Activated CD4-positive, alpha-beta memory T cell treated with anti-CD3 and anti-CD28 coated beads, Interleukin-2, amount 10 ng/mL, durations not matched to agents 7 days and 5 days (primary cell): ENCODE data around the gene CTR9. TPM values are rescaled to one million over a fixed set of nuclear protein-coding genes. Genes with fewer than 3 reads are reported as not detected.
A peak's percentile ranks its signal among the peaks of the same experiment; 100 is the strongest.

Experiments
- CTCF ChIA-PET: fragments of 350-600 bp; sonication (Branson Sonifier 250); formaldehyde crosslinking; loops from one replicate; lab custom pipeline; 2021; ENCODE audit warnings: antibody characterized with exemption, inconsistent platforms; lab: Charles Lee
- POLR2A ChIA-PET: fragments of 350-600 bp; sonication (Branson Sonifier 250); formaldehyde crosslinking; loops from one replicate; lab custom pipeline; 2021; ENCODE audit warnings: antibody characterized with exemption; lab: Charles Lee
- DNase-seq: peaks from one replicate; pipeline ENCODE4 v3.0.0-alpha.2; 2020
- H3K27ac Mint-ChIP-seq: one replicate; pipeline ENCODE4 v1.8.0; 2021; ENCODE audit warnings: mild to moderate bottlenecking, mixed read lengths
- H3K27me3 Mint-ChIP-seq: one replicate; pipeline ENCODE4 v1.8.0; 2021; ENCODE audit warnings: mixed read lengths
- H3K36me3 Mint-ChIP-seq: one replicate; pipeline ENCODE4 v1.8.0; 2021; ENCODE audit warnings: low read depth, mixed read lengths
- H3K4me1 Mint-ChIP-seq: one replicate; pipeline ENCODE4 v1.8.0; 2021; ENCODE audit warnings: mixed read lengths
- H3K4me3 Mint-ChIP-seq: one replicate; pipeline ENCODE4 v1.8.0; 2021; ENCODE audit warnings: mild to moderate bottlenecking, mixed read lengths
- H3K9me3 Mint-ChIP-seq: one replicate; pipeline ENCODE4 v1.8.0; 2021; ENCODE audit warnings: mixed read lengths
- total RNA-seq, 2 experiments: library from RNA; stranded (reverse); gene quantifications; one replicate each; pipeline ENCODE4 v1.2.3, GENCODE V29; 2021

Gene CTR9
- total RNA-seq, 2 experiments from 2014 or later, result 48.4 to 54.5 TPM

- Mint-ChIP-seq H3K27ac (no peak overlapping the region), H3K9me3 (no peaks in the 10 kb centered on the region), H3K27me3 (no peaks in the 10 kb centered on the region), H3K36me3 (peaks cover 10% of the 10 kb centered on the region), H3K4me3 (no peak overlapping the region), H3K4me1 (peaks cover 43% of the 10 kb centered on the region)
- DNase-seq, result no peak
- ChIA-PET CTCF (no interaction called here), POLR2A (interaction anchor here (4.4 kb wide), 1 partner anchor 59 kb away, joined by 29 read pairs; the partner anchor contains the start of gene EIF4G2)
These were observed 1.6 kb upstream of the CTR9 start for GRCh38 chr11:10749476-10749875.

- no peaks in the 10 kb centered on the region for H3K27me3 Mint-ChIP-seq
- POLR2A ChIA-PET, result interaction anchor here (0.8 to 4.4 kb wide), 9 partner anchors 9 to 1090 kb away, joined by 3 to 29 read pairs (median 4); partner anchors contain the start of genes EIF4G2 and RNF141
- DNase-seq, result no peak
These were observed 515 bp downstream of the CTR9 start for GRCh38 chr11:10751581-10751940.

GRCh38 chr11:10752061-10752460, 1.0 kb downstream of the CTR9 start:
- Mint-ChIP-seq H3K36me3 (peaks cover 24% of the 10 kb centered on the region), H3K4me1 (peaks cover 32% of the 10 kb centered on the region), H3K4me3 (peak overlapping the region; percentile 91), H3K27me3 (no peaks in the 10 kb centered on the region), H3K27ac (peak overlapping the region; percentile 88), H3K9me3 (no peaks in the 10 kb centered on the region)
- ChIA-PET POLR2A (interaction anchor here (0.5 to 4.4 kb wide), 4 partner anchors 9 to 484 kb away, joined by 3 to 29 read pairs (median 4); partner anchors contain the start of gene EIF4G2), CTCF (interaction anchor here (0.6 to 2.0 kb wide), 5 partner anchors 10 to 244 kb away, joined by 3 to 11 read pairs (median 4); no protein-coding TSS in a partner anchor)
- no peak for DNase-seq

More at GRCh38 chr11:10751581-10751940, 515 bp downstream of the CTR9 start:
- CTCF ChIA-PET, result interaction anchor here (0.9 to 2.0 kb wide), 10 partner anchors 9 to 448 kb away, joined by 3 to 11 read pairs (median 5); partner anchors contain the start of genes EIF4G2, RNF141 and ZBED5
- H3K4me1 Mint-ChIP-seq, result peaks cover 32% of the 10 kb centered on the region
- H3K4me3 Mint-ChIP-seq, result peak overlapping the region; percentile 91
- peak overlapping the region; percentile 88 for H3K27ac Mint-ChIP-seq
- no peaks in the 10 kb centered on the region for H3K9me3 Mint-ChIP-seq
- H3K36me3 Mint-ChIP-seq, result peaks cover 21% of the 10 kb centered on the region

GRCh38 chr11:10752486-10752885, 1.4 kb downstream of the CTR9 start:
- H3K4me1 Mint-ChIP-seq, result peaks cover 32% of the 10 kb centered on the region
- no peak overlapping the region for H3K27ac Mint-ChIP-seq
- H3K9me3 Mint-ChIP-seq, result no peaks in the 10 kb centered on the region
- ChIA-PET CTCF (interaction anchor here (0.6 to 2.0 kb wide), 5 partner anchors 10 to 245 kb away, joined by 3 to 11 read pairs (median 4); no protein-coding TSS in a partner anchor), POLR2A (interaction anchor here (0.5 to 4.4 kb wide), 2 partner anchors 56 to 484 kb away, joined by 3 to 29 read pairs; partner anchors contain the start of gene EIF4G2)
- H3K36me3 Mint-ChIP-seq, result peaks cover 24% of the 10 kb centered on the region
- no peak for DNase-seq
- H3K27me3 Mint-ChIP-seq, result no peaks in the 10 kb centered on the region
- peak overlapping the region; percentile 91 for H3K4me3 Mint-ChIP-seq

GRCh38 chr11:10758957-10759356, 7.9 kb downstream of the CTR9 start:
- Mint-ChIP-seq H3K27me3 (no peaks in the 10 kb centered on the region), H3K4me1 (peaks cover 10% of the 10 kb centered on the region), H3K36me3 (peaks cover 35% of the 10 kb centered on the region), H3K4me3 (no peak overlapping the region), H3K27ac (no peak overlapping the region), H3K9me3 (no peaks in the 10 kb centered on the region)
- CTCF ChIA-PET, result interaction anchor here (1.0 to 1.6 kb wide), 3 partner anchors 12 to 175 kb away, joined by 3 to 10 read pairs (median 3); no protein-coding TSS in a partner anchor
- no peak for DNase-seq
- POLR2A ChIA-PET, result interaction anchor here (1.3 kb wide), 1 partner anchor 49 kb away, joined by 4 read pairs; no protein-coding TSS in a partner anchor

GRCh38 chr11:10761085-10761698, 10.1 kb downstream of the CTR9 start:
- H3K4me3 Mint-ChIP-seq, result no peak overlapping the region
- no peaks in the 10 kb centered on the region for H3K9me3 Mint-ChIP-seq
- POLR2A ChIA-PET, result interaction anchor here (1.5 kb wide), 1 partner anchor 10 kb away, joined by 5 read pairs; the partner anchor contains the start of gene CTR9
- H3K27me3 Mint-ChIP-seq, result no peaks in the 10 kb centered on the region
- H3K36me3 Mint-ChIP-seq, result peaks cover 43% of the 10 kb centered on the region
- no peak overlapping the region for H3K27ac Mint-ChIP-seq
- no peak for DNase-seq
- CTCF ChIA-PET, result interaction anchor here (1.0 to 1.4 kb wide), 2 partner anchors 9 to 31 kb away, joined by 4 to 5 read pairs; no protein-coding TSS in a partner anchor
- H3K4me1 Mint-ChIP-seq, result peaks cover 10% of the 10 kb centered on the region

GRCh38 chr11:10762185-10762584, 11.1 kb downstream of the CTR9 start:
- no peak overlapping the region for H3K27ac Mint-ChIP-seq
- ChIA-PET POLR2A (interaction anchor here (1.5 kb wide), 2 partner anchors 11 to 46 kb away, joined by 4 to 5 read pairs; partner anchors contain the start of genes CTR9 and EIF4G2), CTCF (interaction anchor here (1.0 to 2.7 kb wide), 3 partner anchors 9 to 30 kb away, joined by 4 to 8 read pairs (median 5); no protein-coding TSS in a partner anchor)
- no peak for DNase-seq
- H3K36me3 Mint-ChIP-seq, result peaks cover 44% of the 10 kb centered on the region
- no peaks in the 10 kb centered on the region for H3K27me3 Mint-ChIP-seq
- no peak overlapping the region for H3K4me3 Mint-ChIP-seq
- no peaks in the 10 kb centered on the region for H3K9me3 Mint-ChIP-seq
- peaks cover 10% of the 10 kb centered on the region for H3K4me1 Mint-ChIP-seq

GRCh38 chr11:10762913-10763421, 11.9 kb downstream of the CTR9 start:
- Mint-ChIP-seq H3K9me3 (no peaks in the 10 kb centered on the region), H3K27ac (no peak overlapping the region), H3K27me3 (no peaks in the 10 kb centered on the region), H3K4me1 (peaks cover 10% of the 10 kb centered on the region), H3K36me3 (peaks cover 44% of the 10 kb centered on the region), H3K4me3 (no peak overlapping the region)
- no peak for DNase-seq
- ChIA-PET CTCF (interaction anchor here (1.5 to 2.7 kb wide), 2 partner anchors 30 to 222 kb away, joined by 3 to 8 read pairs; partner anchors contain the start of gene RNF141), POLR2A (interaction anchor here (1.5 kb wide), 1 partner anchor 46 kb away, joined by 4 read pairs; the partner anchor contains the start of gene EIF4G2)

- no peak overlapping the region for H3K4me3 Mint-ChIP-seq
- H3K27me3 Mint-ChIP-seq, result no peaks in the 10 kb centered on the region
- peaks cover 44% of the 10 kb centered on the region for H3K36me3 Mint-ChIP-seq
- ChIA-PET POLR2A (interaction anchor here (1.1 kb wide), 1 partner anchor 45 kb away, joined by 3 read pairs; the partner anchor contains the start of gene EIF4G2), CTCF (interaction anchor here (1.5 to 2.7 kb wide), 2 partner anchors 29 to 223 kb away, joined by 3 to 8 read pairs; partner anchors contain the start of gene RNF141)
- peaks cover 10% of the 10 kb centered on the region for H3K4me1 Mint-ChIP-seq
- H3K27ac Mint-ChIP-seq, result no peak overlapping the region
- DNase-seq, result no peak
- no peaks in the 10 kb centered on the region for H3K9me3 Mint-ChIP-seq
These were observed 12.7 kb downstream of the CTR9 start for GRCh38 chr11:10763766-10764165.

- POLR2A ChIA-PET, result interaction anchor here (1.1 kb wide), 1 partner anchor 44 kb away, joined by 3 read pairs; the partner anchor contains the start of gene EIF4G2
- H3K36me3 Mint-ChIP-seq, result peaks cover 48% of the 10 kb centered on the region
- H3K4me3 Mint-ChIP-seq, result no peak overlapping the region
- H3K4me1 Mint-ChIP-seq, result peaks cover 10% of the 10 kb centered on the region
- CTCF ChIA-PET, result interaction anchor here (1.5 to 2.7 kb wide), 2 partner anchors 28 to 224 kb away, joined by 3 to 8 read pairs; partner anchors contain the start of gene RNF141
- no peak for DNase-seq
- H3K27me3 Mint-ChIP-seq, result no peaks in the 10 kb centered on the region
- no peaks in the 10 kb centered on the region for H3K9me3 Mint-ChIP-seq
- H3K27ac Mint-ChIP-seq, result no peak overlapping the region
These were observed 13.4 kb downstream of the CTR9 start for GRCh38 chr11:10764412-10764811.

- H3K27me3 Mint-ChIP-seq, result no peaks in the 10 kb centered on the region
- H3K27ac Mint-ChIP-seq, result no peak overlapping the region
- H3K9me3 Mint-ChIP-seq, result no peaks in the 10 kb centered on the region
- CTCF ChIA-PET, result interaction anchor here (0.8 to 2.9 kb wide), 20 partner anchors 9 to 291 kb away, joined by 3 to 22 read pairs (median 6); partner anchors contain the start of genes CTR9 and EIF4G2
- no peak overlapping the region for H3K4me3 Mint-ChIP-seq
- no peak for DNase-seq
- H3K36me3 Mint-ChIP-seq, result peaks cover 62% of the 10 kb centered on the region
- no peaks in the 10 kb centered on the region for H3K4me1 Mint-ChIP-seq
- POLR2A ChIA-PET, result interaction anchor here (1.3 to 1.5 kb wide), 3 partner anchors 37 to 87 kb away, joined by 3 to 11 read pairs (median 3); partner anchors contain the start of genes EIF4G2 and ZBED5
These were observed 19.7 kb downstream of the CTR9 start for GRCh38 chr11:10770626-10771254.

- H3K36me3 Mint-ChIP-seq, result peaks cover 62% of the 10 kb centered on the region
- no peaks in the 10 kb centered on the region for H3K4me1 Mint-ChIP-seq
- no peak for DNase-seq
- H3K4me3 Mint-ChIP-seq, result no peak overlapping the region
- ChIA-PET CTCF (interaction anchor here (1.1 to 2.9 kb wide), 9 partner anchors 11 to 253 kb away, joined by 3 to 22 read pairs (median 6); partner anchors contain the start of genes CTR9 and EIF4G2), POLR2A (interaction anchor here (1.0 to 1.3 kb wide), 2 partner anchors 38 to 86 kb away, joined by 3 to 4 read pairs; partner anchors contain the start of genes EIF4G2 and ZBED5)
- H3K9me3 Mint-ChIP-seq, result no peaks in the 10 kb centered on the region
- no peak overlapping the region for H3K27ac Mint-ChIP-seq
- no peaks in the 10 kb centered on the region for H3K27me3 Mint-ChIP-seq
These were observed 20.4 kb downstream of the CTR9 start for GRCh38 chr11:10771457-10771856.
